ENCODE measurements around the gene AKT3.

DNA sequence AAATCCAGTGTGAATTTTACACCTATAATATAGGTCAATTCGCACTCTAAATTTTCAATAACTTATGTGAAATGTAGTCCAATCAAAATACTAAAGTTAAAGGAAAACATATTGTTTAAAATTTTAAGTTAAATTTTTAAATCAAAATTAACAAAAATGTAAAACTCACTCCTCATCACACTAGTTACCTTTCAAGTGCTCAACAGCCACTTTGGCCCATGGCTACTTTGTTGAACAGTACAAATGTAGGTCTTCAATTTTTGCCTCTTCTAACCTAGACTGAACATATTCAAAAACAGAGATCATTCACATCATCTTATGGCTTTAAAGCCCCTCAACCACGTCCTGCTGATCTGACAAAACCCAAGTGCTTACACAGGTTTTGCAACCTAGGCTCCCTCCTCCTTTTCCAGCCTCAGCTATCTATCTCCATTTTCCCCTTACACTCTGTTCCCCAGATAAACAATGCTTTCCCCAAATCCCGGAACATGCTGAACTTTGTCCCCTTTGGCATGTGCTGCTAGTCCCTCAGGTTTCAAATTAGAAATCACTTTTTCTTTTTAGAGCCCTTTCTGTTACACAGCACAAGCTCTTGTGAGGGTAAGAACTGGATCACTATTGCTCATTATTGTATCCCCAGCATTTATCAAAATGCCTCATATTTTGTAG lies 110.6 kb downstream of the AKT3 start:
- TF ChIP-seq, protein P1, sequence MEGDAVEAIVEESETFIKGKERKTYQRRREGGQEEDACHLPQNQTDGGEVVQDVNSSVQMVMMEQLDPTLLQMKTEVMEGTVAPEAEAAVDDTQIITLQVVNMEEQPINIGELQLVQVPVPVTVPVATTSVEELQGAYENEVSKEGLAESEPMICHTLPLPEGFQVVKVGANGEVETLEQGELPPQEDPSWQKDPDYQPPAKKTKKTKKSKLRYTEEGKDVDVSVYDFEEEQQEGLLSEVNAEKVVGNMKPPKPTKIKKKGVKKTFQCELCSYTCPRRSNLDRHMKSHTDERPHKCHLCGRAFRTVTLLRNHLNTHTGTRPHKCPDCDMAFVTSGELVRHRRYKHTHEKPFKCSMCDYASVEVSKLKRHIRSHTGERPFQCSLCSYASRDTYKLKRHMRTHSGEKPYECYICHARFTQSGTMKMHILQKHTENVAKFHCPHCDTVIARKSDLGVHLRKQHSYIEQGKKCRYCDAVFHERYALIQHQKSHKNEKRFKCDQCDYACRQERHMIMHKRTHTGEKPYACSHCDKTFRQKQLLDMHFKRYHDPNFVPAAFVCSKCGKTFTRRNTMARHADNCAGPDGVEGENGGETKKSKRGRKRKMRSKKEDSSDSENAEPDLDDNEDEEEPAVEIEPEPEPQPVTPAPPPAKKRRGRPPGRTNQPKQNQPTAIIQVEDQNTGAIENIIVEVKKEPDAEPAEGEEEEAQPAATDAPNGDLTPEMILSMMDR (IDR thresholded peaks at IDR 0.05), result no peak
- no peak for TF ChIP-seq POLR2A (IDR thresholded peaks at IDR 0.05)
